Activated naive CD4-positive, alpha-beta T cell (primary cell): ENCODE data around the gene AFF2.

Experiments
- DNase-seq, 4 experiments: peaks; one replicate each; lab custom pipeline; 2025; lab: John Stamatoyannopoulos, UW

The AFF2 gene

DNA sequence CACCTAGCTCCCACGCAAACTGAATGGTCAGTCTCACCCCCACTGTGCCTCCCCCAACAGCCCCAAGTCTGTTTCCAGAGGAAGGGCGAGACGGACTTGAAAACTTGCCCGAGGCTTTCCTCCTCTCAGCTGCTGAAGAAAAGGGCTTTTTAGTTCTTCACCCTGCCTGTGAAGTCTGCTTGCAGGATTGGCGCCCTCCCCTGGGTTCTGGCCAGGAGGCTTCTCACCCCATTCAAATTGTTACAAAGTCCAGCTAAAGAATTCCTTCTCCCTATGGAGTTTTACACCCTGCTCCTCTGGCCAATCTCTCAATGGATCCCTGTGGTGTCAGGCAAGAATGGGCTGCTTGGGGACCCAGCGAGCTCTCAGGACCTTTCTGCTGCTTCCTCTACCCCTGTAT lies 241.0 kb downstream of the AFF2 start:
- no peak for DNase-seq

- no peak for DNase-seq
These were observed 254.7 kb downstream of the AFF2 start for GRCh38 chrX:148755111-148755510.

DNA sequence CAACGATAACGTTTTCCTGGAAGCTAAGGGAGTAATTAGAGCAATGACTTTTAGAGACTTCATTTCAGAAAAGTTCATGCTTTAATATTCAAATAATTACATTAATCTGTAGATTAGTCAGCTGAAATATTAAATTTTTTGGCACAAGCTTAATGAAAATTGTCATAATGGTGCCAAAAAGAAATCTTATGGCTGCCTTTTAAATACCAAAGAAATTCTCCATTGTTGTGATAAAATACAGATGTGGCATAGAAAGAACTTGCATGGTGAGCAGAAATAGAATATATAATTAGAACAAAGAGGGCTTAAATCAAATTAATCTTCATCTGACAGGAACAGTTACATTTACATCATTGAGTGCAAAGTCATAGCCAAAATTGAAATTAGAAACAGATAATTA lies 263.5 kb downstream of the AFF2 start:
- no peak for DNase-seq

GRCh38 chrX:148768296-148768695 lies 267.9 kb downstream of the AFF2 start:
- no peak for DNase-seq

GRCh38 chrX:148771440-148771839 lies 271.0 kb downstream of the AFF2 start:
- DNase-seq, result no peak

GRCh38 chrX:148774276-148774675 lies 273.9 kb downstream of the AFF2 start:
- no peak for DNase-seq

GRCh38 chrX:148784137-148784536 lies 283.7 kb downstream of the AFF2 start:
- no peak for DNase-seq

- DNase-seq, result no peak
These were observed 284.4 kb downstream of the AFF2 start for GRCh38 chrX:148784856-148785255.

- DNase-seq, result no peak
These were observed 284.8 kb downstream of the AFF2 start for GRCh38 chrX:148785256-148785655.

- no peak for DNase-seq
These were observed 288.0 kb downstream of the AFF2 start for GRCh38 chrX:148788449-148788848.

- no peak for DNase-seq
These were observed 293.9 kb downstream of the AFF2 start for GRCh38 chrX:148794350-148794749.

DNA sequence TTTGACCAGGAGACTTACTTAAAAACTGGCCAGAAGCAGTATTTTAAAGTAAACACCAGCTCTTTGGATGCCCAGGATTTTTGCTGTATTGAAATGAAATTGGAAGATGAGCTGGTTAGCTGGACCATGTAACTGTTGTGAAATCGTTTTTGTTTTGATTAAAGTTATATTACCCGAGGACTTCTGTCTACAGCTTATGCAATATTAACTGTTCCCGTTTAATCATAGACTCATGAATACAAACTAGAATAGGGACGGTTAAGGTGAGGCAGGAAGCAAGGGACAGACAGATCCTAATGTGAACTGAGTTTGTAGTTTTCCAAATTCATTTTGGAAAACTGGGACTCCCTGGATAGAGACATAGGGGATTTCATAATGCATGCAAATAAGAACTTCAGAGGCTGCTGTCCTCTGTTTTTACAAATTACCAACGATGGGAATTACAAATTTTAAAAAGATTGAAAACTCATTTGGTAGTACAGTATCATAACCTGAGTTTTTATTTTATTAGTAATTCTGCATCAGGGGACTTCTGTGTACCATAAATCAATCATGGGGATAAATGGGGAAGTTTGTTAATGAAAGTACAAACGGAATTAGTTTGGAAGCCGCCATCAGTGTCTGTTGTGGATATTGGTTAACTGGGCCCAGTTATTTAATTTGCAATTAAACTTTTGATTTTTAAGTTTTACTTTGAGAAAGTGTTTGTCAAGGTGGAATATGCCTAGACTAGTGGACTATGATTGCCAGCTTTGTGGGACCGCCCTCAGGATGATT lies 304.4 kb downstream of the AFF2 start:
- DNase-seq, result no peak

- no peak for DNase-seq
These were observed 305.9 kb downstream of the AFF2 start for GRCh38 chrX:148806145-148806870.

DNA sequence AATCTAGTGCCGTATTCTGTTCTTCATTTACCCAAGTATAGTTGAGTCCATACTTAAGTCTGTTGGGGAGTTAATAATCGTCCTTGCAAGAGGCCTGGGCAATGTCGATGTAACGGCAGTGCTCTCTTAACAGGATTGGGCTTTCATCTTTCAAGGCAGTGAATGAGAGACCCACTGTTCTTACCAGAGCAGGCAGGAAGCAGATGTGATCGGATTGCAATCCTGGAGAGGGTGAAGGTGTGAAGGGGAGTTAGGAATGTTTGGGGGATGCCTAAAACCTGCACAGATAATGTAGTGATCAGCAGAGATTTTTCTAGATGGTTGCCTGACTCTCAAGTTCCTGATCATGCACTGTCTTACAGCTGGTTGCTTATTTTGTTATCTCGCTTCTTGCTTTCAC lies 308.4 kb downstream of the AFF2 start:
- DNase-seq, result no peak

DNA sequence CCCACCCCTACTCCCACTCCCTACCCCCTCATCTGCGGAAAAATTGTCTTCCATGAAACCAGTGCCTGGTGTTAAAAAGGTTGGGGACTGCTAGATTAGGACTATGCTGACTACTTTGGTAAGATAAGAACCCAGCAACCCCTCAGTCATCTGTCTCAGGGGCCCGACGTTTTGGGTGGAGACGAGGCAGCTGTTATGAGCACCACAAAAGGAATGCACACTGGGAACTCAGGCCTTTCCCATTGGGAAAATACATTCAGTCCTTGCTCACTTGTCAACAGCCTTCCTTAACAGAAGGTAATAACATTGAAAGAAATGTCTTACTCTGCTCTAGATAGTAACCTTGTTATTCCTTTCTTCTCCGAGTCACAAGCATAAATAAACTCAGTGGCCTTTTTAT lies 310.8 kb downstream of the AFF2 start:
- no peak for DNase-seq

GRCh38 chrX:148813422-148813821 lies 313.0 kb downstream of the AFF2 start:
- DNase-seq, result no peak

DNA sequence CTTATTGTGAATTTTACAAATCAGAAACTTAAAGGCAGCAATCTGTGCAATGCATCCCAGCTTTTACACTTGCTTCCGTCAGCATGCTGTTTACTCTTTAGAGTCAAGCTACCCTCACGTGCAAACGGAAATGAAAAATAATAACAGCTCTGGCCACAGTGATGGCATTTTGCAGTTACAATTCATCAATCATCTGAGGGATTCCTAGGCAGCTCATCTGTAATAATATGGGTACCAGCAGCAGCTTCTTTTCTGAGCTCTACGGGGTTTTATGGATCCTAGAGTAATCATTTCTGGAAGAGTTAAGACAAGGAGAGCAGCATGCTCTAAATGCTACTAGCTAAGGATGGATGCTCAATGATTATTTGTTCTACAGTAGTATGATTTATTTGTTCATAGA lies 313.6 kb downstream of the AFF2 start:
- no peak for DNase-seq

GRCh38 chrX:148815218-148815961 lies 315.0 kb downstream of the AFF2 start:
- no peak for DNase-seq

DNA sequence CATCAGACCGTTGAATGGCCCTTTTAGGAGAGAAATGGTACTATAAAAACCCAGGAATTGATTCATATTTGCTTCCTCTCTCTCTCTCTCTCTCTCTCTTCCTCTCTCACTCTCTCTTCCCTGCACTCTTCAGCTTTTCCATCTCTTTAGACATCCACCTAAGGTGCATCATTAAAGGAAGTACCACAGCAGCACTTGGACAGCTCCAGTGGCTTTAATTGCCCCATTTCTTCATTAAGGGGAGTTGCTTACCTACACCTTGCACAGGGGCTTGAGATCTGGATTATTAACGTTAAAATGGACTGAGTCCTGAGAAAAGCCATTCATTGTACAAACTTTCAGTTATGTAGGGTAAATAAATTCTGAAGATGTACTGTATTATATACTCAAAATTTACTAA lies 323.6 kb downstream of the AFF2 start:
- no peak for DNase-seq

DNA sequence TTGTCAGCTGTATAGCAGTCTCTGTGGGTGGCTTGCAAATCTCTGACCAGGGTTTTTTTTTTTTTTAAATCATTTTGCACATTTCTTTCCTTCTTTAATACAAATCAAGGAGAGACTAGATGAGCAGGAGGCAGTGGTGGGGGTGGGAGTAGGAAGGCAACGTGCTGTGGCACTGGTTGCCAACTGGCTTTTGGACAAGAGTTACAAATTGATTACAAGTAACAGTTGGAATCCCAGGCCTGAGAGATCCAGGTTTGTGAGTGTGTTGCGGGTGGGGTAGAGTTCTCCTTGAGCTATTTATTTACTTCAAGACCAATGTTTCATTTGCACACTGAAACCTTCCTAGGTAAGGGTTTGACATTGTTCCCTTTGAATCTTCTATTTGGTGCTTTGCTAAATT lies 325.3 kb downstream of the AFF2 start:
- no peak for DNase-seq

- DNase-seq, result no peak
These were observed 336.3 kb downstream of the AFF2 start for GRCh38 chrX:148836741-148837140.

DNA sequence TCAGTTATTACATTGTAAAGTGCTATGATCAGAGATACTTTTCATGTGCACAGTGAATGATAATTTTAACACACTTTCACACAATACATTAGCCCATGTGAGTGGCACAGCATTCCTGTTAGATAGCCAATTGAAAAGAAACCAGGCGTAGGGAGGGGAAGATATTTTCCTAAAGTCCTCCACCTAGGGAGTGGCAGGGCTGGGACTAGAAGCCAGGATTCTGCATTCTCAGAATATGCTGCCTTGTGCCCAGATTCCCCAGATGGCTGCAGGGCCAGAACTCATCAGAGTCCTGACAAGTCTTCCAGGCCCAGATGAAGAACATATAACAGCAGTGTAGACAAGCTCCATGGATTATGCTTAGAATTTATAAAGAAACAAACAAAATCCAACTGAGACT lies 350.2 kb downstream of the AFF2 start:
- DNase-seq, result no peak

GRCh38 chrX:148854306-148854705 lies 353.9 kb downstream of the AFF2 start:
- DNase-seq, result no peak
